Stimulated activated CD4-positive, alpha-beta T cell treated with anti-CD3 and anti-CD28 coated beads, Interleukin-2, amount 100 ng/mL, for 48 hours (primary cell): ENCODE measurements around the gene CTDSPL.
"Not testable (repeated sequence)": the region's sequence is repeated elsewhere in the genome, so short reads cannot be mapped to it uniquely, and the experiment has no call there.

ENCODE experiments used
- DNase-seq, 2 donors: peaks; one replicate each; pipeline ENCODE4 v3.0.0-alpha.2; 2020

CTDSPL gene, protein sequence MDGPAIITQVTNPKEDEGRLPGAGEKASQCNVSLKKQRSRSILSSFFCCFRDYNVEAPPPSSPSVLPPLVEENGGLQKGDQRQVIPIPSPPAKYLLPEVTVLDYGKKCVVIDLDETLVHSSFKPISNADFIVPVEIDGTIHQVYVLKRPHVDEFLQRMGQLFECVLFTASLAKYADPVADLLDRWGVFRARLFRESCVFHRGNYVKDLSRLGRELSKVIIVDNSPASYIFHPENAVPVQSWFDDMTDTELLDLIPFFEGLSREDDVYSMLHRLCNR

DNA sequence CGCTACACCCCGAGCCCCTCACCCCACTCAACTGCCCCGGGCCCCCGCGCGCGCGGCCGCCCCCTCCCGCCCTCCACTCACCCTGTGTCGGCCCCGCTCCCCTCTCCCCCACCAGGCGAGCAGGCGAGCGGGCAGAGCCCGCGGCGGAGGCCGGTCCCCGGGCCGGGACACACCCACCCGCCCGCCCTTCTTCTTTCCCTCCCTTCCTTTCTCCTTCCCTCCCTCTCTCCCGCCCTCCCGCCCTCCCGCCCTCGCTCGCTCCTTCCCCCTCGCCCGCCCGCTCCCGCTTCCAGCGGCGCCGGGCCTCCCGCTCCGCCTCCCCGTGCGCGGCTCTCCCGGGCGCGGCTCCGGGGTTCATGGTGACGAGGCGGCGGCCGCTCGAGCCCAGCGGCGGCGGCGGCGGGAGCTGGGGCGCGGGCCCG, at the start of gene CTDSPL:
Gene CTDSPL (plus strand): TSS at position 261 of the 422 bp plus-strand sequence. CDS start 320 bp downstream, outside the sequence.
- DNase-seq: no peak

DNA sequence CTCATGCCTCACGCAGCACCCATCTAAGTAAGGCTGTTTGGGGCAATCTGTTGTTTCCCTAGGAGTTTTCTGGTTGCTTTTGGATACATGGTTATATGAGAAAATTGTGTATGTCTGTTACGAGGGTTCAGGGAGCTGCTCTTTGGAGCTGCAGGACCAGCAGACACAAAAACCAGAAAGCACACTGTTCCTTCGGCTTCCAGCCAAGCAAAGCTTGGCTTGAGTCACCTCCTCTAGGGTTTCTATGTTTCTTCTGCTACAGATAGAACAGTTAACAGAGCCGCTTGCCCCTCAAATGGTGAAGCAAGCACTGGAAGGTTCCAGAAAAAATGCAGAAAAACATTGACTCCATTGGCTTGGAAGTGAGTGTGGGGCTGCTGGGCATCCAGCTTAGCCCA, 49.2 kb upstream of the CTDSPL start:
- no peak for DNase-seq

DNA sequence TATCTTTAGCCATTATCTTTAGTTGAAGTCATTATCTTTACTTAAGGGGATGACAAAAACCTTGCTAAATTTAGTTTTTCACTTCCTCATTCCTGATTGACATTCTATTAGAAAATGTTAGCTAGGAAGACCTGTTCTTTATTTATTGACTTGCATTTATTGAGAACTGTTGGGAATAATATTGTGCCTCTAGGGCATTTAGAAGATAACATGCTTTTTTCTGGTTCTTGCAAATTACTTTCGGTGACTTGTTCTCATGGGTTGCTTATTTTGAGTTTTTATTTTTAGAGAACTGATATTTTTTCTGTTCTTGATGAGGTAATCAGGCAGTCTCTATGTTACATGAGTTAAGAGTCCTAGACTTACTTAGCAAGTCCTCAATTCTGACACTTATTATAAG, 48.3 kb upstream of the CTDSPL start:
- no peak for DNase-seq

DNA sequence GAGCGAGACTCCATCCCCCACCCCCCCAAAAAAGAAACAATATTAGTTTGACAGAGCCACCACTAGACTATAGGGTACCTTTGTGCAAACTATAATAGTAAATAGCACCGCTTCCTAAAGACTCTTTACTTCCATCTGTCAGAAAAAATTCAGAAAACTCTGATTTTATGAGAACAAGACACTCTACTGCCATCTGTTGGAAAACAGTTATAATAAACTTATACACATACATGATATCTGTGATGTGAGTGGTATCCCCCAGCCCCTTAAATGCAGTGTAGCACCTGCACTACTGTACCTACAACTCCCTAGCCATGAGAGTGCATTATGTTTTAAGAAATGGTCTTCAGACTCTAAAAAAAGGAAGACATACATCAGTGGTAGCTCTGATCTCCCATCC, 47.1 kb upstream of the CTDSPL start:
- DNase-seq: no peak

DNA sequence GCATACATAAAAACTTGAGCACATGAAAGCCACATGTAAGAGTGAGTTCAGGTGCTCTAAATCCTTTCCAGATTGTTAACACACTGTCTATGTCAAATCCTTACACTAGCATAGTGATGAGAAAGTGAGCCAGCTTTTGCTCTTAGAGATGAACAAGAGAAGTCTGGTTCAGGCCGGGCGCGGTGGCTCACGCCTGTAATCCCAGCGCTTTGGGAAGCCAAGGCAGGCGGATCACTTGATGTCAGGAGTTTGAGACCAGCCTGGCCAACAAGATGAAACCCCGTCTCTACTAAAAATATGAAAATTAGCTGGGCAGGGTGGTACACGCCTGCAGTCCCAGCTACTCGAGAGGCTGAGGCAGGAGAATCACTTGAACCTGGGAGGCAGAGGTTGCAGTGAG, 46.5 kb upstream of the CTDSPL start:
- not testable (repeated sequence) for DNase-seq

DNA sequence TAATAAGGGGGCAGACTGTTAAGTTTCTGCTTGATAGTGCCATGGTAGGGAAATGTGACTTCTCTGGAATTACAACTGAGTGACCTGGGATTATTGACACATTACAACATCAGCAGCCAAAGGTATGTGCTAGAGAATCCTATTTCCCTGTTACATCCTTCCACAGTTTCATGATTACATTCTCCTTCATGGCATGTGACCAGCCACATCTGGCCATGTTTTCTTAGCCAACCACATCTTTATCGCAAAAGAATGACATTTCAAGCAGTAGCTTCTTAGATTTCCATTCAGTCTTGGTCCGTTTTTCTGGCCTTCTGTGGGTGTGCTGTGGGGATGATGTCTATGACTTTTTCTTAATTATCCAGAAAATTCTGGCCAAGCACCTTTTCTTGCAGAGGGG, 45.4 kb upstream of the CTDSPL start:
- no peak for DNase-seq

DNA sequence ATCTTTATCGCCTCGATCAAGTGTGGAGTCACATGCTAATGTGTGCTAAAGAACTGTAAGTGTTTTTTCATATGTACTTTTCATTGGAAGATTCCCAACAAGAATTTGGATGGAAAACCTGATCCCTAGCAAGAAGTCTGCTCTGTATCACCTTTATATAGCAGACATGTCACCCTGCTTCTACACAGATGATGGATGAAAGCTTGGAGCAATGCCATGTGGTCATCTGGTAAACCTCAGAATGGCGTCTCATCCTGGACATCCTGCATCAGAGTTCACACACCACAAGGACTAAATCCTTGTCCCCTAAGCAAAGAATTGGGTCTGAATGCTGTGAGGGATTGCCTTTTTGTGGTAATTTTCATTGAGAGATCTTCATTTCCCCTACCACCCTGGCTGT, 42.1 kb upstream of the CTDSPL start:
- no peak for DNase-seq

DNA sequence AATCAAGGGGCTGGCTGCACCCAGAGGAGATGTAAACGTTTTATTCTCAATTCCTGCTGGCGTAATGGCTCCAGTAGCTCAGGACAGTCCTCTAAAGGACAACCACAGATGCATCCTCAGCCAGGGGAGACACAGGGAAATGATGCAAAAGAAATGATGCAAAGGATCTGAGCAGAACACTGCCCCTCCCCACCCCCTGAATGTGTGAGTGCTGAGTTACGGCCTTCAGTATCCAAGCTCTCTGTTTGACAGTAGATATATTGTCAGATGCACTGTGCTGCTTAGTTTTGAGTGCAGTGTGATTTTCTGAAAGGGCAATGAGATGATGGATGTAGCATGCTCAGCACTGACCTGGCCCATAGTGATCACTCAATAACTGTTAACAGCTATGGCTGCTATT, 41.4 kb upstream of the CTDSPL start:
- DNase-seq: no peak

DNA sequence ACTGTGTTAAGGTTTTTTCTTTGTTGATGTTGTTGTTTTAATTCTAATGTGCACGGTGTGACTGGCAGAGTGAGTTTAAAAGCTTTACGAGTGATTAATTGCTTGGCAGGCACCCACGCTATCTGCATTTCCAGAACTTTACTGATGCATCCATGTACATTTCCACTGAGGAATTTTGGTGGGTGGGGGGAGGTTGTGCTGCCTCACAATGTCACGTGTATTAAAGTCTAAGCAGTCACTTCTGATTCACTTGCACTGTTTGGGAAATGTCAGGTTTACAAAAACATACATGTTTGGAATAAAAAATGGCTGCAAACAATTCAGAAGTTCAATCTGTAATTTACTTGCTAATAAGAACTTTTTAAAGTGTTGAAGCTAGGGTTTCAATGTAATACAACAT, 38.5 kb upstream of the CTDSPL start:
- DNase-seq: no peak

DNA sequence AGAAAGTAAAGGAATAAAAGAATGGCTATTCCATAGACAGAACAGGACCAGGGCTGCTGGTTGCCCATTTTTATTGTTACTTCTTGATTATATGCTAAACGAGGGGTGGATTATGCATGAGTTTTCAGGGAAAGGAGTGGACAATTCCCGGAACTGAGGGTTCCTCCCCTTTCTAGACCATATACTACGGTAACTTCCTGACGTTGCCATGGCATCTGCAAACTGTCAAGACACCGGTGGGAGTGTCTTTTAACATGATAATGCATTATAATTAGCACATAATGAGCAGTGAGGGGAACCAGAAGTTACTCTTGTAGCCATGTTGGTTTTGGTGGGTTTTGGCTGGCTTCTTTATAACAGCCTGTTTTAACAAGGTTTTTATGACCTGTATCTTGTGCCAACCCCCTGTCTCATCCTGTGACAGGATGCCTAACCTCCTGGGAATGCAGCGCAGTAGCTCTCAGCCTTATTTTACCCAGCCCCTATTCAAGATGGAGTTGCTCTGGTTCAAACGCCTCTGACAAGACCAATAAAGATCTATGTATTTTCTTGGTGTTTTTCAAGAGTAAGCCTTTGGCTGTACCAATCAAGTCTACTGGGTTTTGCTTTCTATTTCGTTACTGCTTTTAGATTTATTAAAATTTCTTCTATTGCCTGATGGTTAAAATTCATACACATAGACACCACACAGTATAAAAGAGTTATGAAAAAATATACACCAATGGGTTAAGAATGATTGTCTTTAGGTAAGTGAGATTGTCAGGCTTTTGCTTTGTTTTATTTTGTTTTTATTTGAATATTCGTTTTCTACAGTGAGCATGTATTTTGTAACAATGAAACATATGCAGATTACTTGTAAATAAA, 37.4 kb upstream of the CTDSPL start:
- no peak for DNase-seq

DNA sequence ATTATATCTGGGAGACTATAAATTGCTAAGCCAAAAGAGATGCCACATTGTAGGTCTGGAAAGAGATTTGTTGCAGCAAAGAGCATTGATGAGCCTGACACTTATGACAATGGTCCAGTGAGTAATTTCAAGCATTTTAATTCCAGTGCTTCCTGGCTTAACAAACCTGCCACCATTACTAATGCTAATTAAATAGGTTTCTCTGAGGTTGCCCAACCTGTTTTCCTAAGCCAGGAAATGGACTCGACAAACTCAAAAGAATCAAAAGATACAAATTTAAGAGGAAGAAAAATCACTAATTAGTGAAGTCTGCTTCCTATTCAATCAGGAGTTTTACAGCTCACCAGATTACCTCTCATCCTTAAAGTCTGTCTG, 36.7 kb upstream of the CTDSPL start:
- DNase-seq: no peak

DNA sequence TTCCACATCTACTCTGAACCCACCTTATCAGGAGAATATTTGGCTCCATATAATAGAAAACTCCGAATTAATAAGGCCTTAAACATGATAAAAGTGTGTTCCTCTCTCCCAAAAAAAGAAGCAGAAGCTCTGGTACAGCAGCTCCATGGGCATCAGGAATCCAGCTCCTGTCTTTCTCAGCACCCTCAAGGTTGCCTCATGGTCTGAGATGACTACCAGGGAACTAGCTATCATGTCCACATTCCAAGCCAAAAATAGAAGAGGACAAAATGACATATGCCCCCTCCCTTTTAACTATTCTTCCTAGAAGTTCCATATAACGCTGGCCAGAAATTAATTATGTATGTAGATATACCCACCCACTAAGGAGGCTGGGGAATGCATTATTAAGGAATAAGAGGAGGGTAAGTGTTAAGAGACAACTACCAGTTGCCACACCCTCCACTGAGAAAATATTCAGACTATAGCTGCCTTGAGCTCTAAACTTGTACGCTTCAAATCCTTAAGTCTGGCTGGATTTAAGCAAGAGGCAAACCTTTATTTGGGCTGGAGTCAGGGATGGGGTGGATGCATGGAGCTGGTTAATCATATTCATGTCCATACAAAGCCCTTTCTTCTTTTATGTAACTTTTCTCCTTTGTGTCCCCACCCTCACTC, 35.8 kb upstream of the CTDSPL start:
- DNase-seq: no peak

DNA sequence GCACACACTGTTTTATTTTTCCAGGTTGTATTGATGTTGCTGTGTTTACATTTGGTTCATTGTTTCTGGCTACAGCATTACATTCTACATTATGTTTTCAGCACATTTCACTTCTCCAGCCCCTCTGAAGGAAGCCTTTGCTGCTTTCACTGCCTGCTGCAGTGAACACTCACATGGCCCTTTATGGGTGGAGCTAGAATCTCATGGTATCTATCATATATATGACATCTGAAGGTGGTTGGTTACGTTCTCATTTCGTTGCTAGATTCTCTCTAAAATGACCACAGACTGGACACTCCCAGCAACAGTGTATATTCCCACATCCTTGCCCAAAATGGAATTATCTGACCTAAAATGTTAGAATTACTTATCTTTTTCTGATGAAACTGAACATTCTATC, 35.2 kb upstream of the CTDSPL start:
- no peak for DNase-seq

DNA sequence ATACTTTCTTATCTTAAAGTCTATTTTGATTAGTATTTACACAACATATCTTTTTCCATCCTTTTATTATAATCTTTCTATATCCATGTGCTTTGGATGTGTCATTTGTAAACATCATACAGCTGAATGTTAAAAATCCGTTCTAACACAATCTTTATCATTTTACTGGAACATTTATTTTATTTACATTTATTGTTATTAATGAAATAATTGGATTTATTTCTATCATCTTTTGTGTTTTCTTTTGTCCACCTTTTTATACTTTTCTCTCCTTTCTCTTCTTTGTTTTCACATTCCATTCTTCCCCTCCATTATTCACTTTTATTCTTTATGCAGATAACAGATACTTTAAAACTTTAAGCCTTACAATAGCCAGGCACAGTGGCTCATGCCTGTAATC, 34.7 kb upstream of the CTDSPL start:
- no peak for DNase-seq

DNA sequence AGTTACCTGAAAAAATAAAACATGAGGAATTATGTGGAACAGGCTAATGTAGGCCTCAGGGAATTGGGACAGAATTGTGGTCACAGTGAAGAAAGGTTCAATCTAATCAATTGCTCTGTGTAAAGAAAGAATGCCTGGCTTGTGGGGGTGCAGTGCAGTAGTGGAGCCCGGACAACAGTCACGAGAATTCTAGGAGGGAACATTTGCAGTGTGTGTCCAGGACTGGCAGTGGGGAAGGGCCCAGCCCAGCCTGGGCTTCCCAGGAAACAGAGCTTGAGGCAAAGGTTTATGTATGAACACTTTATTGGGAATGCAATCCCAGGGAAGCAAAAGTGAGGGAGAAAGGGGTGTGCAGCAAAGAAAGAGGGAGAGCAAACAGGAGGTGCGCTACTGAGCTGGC, 29.2 kb upstream of the CTDSPL start:
- no peak for DNase-seq

DNA sequence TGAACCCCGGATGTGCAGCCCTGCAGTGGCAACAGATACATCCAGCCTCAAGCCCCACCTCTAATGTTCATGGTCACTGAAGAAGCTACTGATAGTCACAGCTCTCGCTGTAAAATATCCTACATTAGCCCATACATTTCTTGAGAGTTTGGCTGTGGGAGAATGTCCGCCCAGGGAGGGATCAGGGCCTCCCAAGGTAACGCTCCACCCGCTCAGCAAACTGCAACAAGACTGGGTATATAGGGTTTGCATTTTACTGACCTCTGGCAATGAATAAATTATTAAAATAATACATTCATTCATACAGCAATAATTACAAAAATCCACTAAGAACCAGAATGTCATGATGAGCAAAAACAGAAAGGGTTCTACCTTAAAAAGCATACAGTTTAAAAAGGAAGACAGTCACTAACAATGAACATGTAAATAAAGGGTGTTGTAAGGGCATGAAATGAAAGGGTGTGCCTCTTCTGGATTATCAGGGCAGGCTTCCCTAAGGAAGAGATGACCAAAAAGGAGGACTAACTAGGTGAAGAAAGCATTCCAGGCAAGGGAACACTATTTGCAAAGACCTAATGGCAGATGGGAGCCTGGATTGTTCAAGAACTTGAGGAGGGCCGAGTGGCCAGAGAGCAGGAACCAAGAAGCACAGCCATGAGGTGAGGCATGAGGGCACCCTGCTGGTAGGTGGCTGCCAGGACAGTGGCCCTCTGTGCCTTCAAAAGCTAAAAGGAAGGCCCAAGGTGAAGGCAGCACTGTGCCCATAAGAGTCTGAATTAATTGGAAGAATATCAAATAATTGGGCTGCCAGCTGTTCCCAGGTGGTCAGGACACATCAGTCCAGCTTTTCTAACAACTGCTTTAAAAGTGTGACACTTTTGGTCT, 28.1 kb upstream of the CTDSPL start:
- DNase-seq: no peak

DNA sequence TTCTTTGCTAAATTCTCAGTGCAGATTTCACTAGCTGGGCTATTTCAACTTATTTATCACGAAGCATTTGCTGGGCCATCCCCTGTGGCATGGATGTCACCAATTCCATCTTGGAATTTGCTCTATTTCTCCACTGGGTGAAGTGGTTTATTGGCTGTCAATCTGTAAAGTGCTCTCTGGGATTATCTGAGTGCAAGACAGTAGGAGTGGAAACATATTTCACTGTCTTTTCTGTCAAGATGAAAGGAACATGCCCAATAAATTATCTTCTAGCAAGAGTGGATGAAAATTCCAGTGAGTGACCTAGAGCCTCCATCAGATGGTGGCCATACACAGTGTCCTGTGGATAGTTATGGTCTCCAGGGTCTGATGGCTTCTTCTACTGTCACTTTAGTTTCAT, 25.1 kb upstream of the CTDSPL start:
- no peak for DNase-seq

DNA sequence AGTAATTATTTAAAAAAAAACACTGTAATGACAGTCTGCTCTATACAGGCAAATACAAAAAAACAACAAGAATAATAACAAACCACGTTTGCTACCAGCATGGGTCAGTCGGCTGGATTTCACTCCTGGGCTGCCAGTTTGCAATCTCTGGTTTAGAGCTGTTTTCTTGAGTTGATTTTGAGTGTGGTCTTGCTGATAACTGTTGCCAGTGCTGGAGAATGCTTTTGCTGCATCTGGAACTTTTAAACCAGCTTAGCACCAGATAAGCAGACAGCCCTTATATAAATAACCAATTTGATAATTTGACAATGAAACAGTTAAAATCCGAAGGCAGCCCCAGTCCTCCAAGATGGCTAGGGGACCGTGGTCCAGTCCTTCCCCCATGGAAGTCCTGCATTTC, 14.0 kb upstream of the CTDSPL start:
- no peak for DNase-seq

DNA sequence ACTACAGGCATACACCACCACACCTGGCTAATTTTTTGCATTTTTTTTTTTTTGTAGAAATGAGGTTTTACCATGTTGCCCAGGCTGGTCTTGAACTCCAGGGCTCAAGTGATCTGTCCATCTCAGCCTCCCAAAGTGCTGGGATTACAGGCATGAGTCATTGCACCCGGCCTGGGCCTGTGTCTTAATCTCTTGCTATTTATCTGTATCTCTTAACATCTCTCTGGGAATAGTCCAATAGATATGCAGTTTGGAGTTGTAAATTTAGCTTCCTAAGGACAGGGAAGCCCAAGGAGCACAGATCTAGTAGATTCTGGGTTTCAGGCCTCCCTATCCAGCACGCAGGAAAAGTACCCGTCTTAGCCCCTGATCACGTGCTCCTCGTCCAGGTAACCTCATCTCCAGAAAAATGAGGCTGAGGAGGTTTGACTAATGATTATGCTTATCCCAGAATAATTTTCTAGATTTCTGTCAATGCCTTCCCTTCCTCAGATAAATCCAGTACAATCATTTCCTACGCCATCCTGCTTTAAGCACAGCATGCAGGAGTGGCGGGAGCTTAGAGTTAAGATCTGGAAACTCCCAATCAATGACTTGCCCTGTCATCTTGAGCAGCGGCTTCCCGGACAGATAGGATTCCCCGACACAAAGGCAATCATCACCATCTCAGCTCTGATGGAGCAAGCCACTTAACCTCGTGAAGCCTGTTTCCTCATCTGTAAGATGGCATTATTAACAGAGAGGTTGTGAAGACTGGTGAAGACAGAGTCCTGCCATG, 12.3 kb upstream of the CTDSPL start:
- DNase-seq: no peak

DNA sequence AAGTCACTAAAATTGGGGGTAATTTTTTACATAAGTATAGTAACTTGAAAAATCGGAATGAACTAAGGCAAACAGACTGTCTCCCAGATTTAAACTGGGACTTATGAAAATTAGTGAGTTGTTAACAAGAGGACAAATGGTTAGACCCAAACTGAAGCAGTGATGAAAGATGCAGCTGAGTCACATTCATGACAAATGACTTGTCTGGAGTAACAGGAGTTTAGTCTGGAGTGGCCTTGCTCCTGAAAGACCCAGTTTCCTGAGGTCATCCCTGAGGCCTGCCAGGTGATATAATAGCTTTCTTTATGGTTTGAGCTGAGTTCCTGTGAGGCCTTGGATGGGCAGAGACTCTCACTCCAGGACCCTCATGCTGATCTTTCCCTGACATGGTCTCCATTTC, 9.6 kb upstream of the CTDSPL start:
- no peak for DNase-seq

DNA sequence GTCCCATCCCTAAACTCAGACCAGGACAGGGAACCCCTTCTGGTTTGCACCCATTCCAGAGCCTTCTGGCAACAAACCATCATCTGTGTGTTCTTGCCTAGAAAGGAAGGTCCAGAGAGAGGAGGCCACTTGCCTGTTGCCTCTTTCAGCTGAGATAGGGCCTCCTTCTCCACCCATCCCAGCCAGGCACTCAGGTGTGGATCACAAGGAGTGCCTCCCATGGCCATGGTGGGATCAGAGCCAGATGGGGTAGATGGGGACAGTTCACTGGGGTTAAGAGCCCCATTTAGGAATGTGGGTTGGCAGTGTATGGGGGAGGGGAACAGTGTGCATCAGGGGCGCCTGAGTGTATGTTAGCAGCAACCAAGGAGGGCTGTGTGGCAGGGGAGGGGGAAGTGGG, 8.9 kb upstream of the CTDSPL start:
- no peak for DNase-seq
